ENCODE data around the gene GCNA.

GCNA gene

GRCh38 chrX:71612256-71612655 is 34.0 kb downstream of the GCNA start:
- no peak for TF ChIP-seq EZH2phosphoT487 (IDR thresholded peaks at IDR 0.05; ENCODE audit: borderline replicate concordance)
- TF ChIP-seq CTCF (conservative IDR thresholded peaks at IDR 0.05; ENCODE audit: low read length): no peak
- no peaks in the 10 kb centered on the region for H3K9me2 ChIP-seq (replicated peaks; ENCODE audit: low read depth, low read length)
- H2AFZ ChIP-seq (ENCODE audit: low read length): no peak overlapping the region
- H3K79me2 ChIP-seq (ENCODE audit: insufficient read depth, low read length): 0 out of 2 replicates have a peak, but pooled peaks cover 3% of the 10 kb centered on the region
- H3F3A ChIP-seq (ENCODE audit: low read depth): no peaks in the 10 kb centered on the region; the same call in 1 of the 2 replicates
- peaks cover 33% of the 10 kb centered on the region for H3K4me1 ChIP-seq (ENCODE audit: insufficient read depth, low read length, poor library complexity, severe bottlenecking)
- no peaks in the 10 kb centered on the region for H3K9me3 ChIP-seq (ENCODE audit: insufficient read depth, low read depth, low read length)
- H4K20me1 ChIP-seq (ENCODE audit: insufficient read depth, low read length, poor library complexity, severe bottlenecking): no peaks in the 10 kb centered on the region
- H3K36me3 ChIP-seq (ENCODE audit: insufficient read depth, low read length): no peaks in the 10 kb centered on the region
- H3K4me3 ChIP-seq (ENCODE audit: low read length, poor library complexity, severe bottlenecking): no peak overlapping the region
- H3K4me2 ChIP-seq (ENCODE audit: low read depth, low read length, poor library complexity, severe bottlenecking): no peak overlapping the region
- H3K27me3 ChIP-seq (ENCODE audit: insufficient read depth, low read length, poor library complexity, severe bottlenecking): no peaks in the 10 kb centered on the region
- no peak overlapping the region for H3K9ac ChIP-seq (ENCODE audit: low read depth, low read length, poor library complexity, severe bottlenecking)

GRCh38 chrX:71615056-71615455 is 36.8 kb downstream of the GCNA start:
- H3K9me3 ChIP-seq (ENCODE audit: insufficient read depth, low read depth, low read length): no peaks in the 10 kb centered on the region
- no peak overlapping the region for H3K4me3 ChIP-seq (ENCODE audit: low read length, poor library complexity, severe bottlenecking)
- H3K4me2 ChIP-seq (ENCODE audit: low read depth, low read length, poor library complexity, severe bottlenecking): no peak overlapping the region
- H2AFZ ChIP-seq (ENCODE audit: low read length): no peak overlapping the region
- TF ChIP-seq CTCF (conservative IDR thresholded peaks at IDR 0.05; ENCODE audit: low read length) (no peak), EZH2phosphoT487 (IDR thresholded peaks at IDR 0.05; ENCODE audit: borderline replicate concordance) (no peak)
- no peaks in the 10 kb centered on the region for H3K36me3 ChIP-seq (ENCODE audit: insufficient read depth, low read length)
- peaks cover 39% of the 10 kb centered on the region for H3K4me1 ChIP-seq (ENCODE audit: insufficient read depth, low read length, poor library complexity, severe bottlenecking)
- no peaks in the 10 kb centered on the region for H3K27me3 ChIP-seq (ENCODE audit: insufficient read depth, low read length, poor library complexity, severe bottlenecking)
- H4K20me1 ChIP-seq (ENCODE audit: insufficient read depth, low read length, poor library complexity, severe bottlenecking): no peaks in the 10 kb centered on the region
- no peak overlapping the region for H3K9ac ChIP-seq (ENCODE audit: low read depth, low read length, poor library complexity, severe bottlenecking)
- no peaks in the 10 kb centered on the region for H3K9me2 ChIP-seq (replicated peaks; ENCODE audit: low read depth, low read length)
- H3F3A ChIP-seq (ENCODE audit: low read depth): no peaks in the 10 kb centered on the region
- 0 out of 2 replicates have a peak, but pooled peaks cover 11% of the 10 kb centered on the region for H3K79me2 ChIP-seq (ENCODE audit: insufficient read depth, low read length)

DNA sequence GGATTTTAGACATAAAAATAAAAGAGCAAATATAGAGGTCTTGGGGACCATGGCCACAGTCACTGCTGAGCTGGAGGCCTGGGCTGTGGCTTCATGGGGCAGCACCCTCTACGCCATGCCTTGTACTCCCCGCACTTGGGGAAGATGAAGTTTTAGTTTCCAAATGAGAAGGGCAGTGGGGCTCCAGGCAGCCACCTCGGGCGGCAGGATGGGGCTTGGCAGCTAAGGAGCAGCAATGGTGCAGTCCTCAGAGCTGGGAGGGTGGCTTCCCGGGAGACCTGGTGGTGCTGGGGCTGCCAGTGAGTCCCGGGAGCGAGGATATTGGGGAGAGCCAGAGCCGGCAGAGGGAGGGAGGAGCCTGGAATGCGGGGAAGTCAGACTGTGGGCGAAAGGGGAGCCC is 37.7 kb downstream of the GCNA start:
- H3K4me3 ChIP-seq (ENCODE audit: low read length, poor library complexity, severe bottlenecking): no peak overlapping the region

More for the DNA sequence above, 37.7 kb downstream of the GCNA start:
- Histone ChIP-seq H4K20me1 (ENCODE audit: insufficient read depth, low read length, poor library complexity, severe bottlenecking) (no peaks in the 10 kb centered on the region), H3K9me3 (ENCODE audit: insufficient read depth, low read depth, low read length) (no peaks in the 10 kb centered on the region), H3K36me3 (ENCODE audit: insufficient read depth, low read length) (no peaks in the 10 kb centered on the region), H2AFZ (ENCODE audit: low read length) (no peak overlapping the region), H3K27me3 (ENCODE audit: insufficient read depth, low read length, poor library complexity, severe bottlenecking) (no peaks in the 10 kb centered on the region), H3F3A (ENCODE audit: low read depth) (no peaks in the 10 kb centered on the region), H3K9ac (ENCODE audit: low read depth, low read length, poor library complexity, severe bottlenecking) (no peak overlapping the region), H3K4me1 (ENCODE audit: insufficient read depth, low read length, poor library complexity, severe bottlenecking) (peaks cover 45% of the 10 kb centered on the region), H3K79me2 (ENCODE audit: insufficient read depth, low read length) (0 out of 2 replicates have a peak, but pooled peaks cover 11% of the 10 kb centered on the region), H3K4me2 (ENCODE audit: low read depth, low read length, poor library complexity, severe bottlenecking) (no peak overlapping the region), H3K9me2 (replicated peaks; ENCODE audit: low read depth, low read length) (no peaks in the 10 kb centered on the region)
- TF ChIP-seq CTCF (conservative IDR thresholded peaks at IDR 0.05; ENCODE audit: low read length) (no peak), EZH2phosphoT487 (IDR thresholded peaks at IDR 0.05; ENCODE audit: borderline replicate concordance) (no peak)

Measured in Loucy (cell line).